ENCODE results near the gene CD4. TPM values are rescaled to one million over a fixed set of nuclear protein-coding genes. Genes with fewer than 3 reads are reported as not detected.

The CD4 gene
- total and polyA plus RNA-seq, 10 of the 15 experiments (the other 5 are each of a cell fraction or from before 2014, with no cell fraction given), result 0.24 to 1.6 (median 0.69) TPM

DNA sequence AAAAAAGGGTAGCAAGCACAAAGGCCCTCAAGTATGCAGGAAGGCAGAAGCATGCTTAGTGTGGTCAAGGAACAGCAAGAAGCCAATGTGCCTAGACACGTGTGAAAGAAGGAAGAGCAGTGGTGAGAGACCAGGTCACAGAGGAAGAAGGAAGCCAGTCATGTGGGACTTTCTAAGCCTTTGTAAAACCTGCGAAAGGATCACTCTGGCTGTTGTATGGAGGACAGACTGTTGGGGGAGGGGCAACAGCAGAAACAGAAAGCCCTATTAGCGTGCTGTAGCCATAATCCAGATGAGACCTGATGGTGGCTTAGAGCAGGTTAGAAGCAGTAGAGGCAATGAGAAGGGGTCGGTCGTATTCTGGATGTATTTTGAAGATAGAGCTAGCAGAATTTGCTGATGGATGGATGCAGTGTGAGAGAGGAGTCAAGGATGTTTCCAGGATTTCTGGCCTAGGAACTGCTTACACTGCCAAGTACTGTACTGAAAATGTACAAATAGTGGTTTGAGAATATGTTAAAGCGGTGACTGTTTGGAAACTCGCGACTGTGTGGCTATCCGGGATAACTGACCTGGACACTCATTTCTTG is 30.7 kb upstream of the CD4 start:
- TF ChIP-seq SMAD5 (IDR thresholded peaks at IDR 0.05; ENCODE audit: low read depth) (no peak), NBN (IDR thresholded peaks at IDR 0.05) (0 out of 2 replicates have a peak, but pooled peaks have one; percentile 27)
- in situ Hi-C loops (cut with MboI), result no loop called here
- Histone ChIP-seq H3K4me3 (no peak overlapping the region), H4K20me1 (ENCODE audit: control insufficient read depth, insufficient read depth) (no peaks in the 10 kb centered on the region), H3K4me2 (ENCODE audit: control insufficient read depth, insufficient read depth) (no peak overlapping the region; the same call in 1 of the 2 replicates), H2AFZ (ENCODE audit: control insufficient read depth, low read depth, low read length) (peak overlapping the region; percentile 60), H3K79me2 (ENCODE audit: control insufficient read depth, insufficient read depth, low read length) (no peaks in the 10 kb centered on the region), H3K36me3 (ENCODE audit: control insufficient read depth in 2 of 2, insufficient read depth in 2 of 2, low read length in 1 of 2) (no peaks in the 10 kb centered on the region), H3K9ac (ENCODE audit: control insufficient read depth, insufficient read depth, low read length) (no peak overlapping the region), H3K27ac (ENCODE audit: control insufficient read depth, insufficient read depth) (no peak overlapping the region), H3K9me3 (replicated peaks; ENCODE audit: control insufficient read depth, insufficient read depth, low read length) (no peaks in the 10 kb centered on the region), H3K4me1 (ENCODE audit: control insufficient read depth, insufficient read depth, low read length) (peaks cover 12% of the 10 kb centered on the region), H3K27me3 (replicated peaks in 1 of 2; ENCODE audit: control insufficient read depth in 2 of 2, insufficient read depth in 2 of 2, low read length in 1 of 2) (no peaks in the 10 kb centered on the region)
- DNase-seq (ENCODE audit: low read depth, low spot score), result no peak
- RAD21 ChIA-PET (ENCODE audit: unreplicated experiment), result interaction anchor here (1.5 to 1.7 kb wide), 2 partner anchors 14 to 22 kb away, joined by 3 read pairs; no protein-coding TSS in a partner anchor
- SMC1A ChIA-PET (ENCODE audit: uncharacterized antibody, unreplicated experiment), result interaction anchor here (1.2 to 1.9 kb wide), 4 partner anchors 10 to 35 kb away, joined by 3 to 7 read pairs (median 4); no protein-coding TSS in a partner anchor
- no TSS peak for BruUV-seq (replicated peaks)
- peak; percentile 46 for ATAC-seq
- CTCF ChIA-PET, result interaction anchor here (1.1 to 10.9 kb wide), 4 partner anchors 8 to 76 kb away, joined by 3 to 221 read pairs (median 7); partner anchors contain the start of genes LAG3 and PTMS
- POLR2A ChIA-PET, result interaction anchor here (1.2 to 2.1 kb wide), 5 partner anchors 8 to 72 kb away, joined by 4 to 7 read pairs (median 4); partner anchors contain the start of gene PTMS
- intact Hi-C loops (cut with micrococcal nuclease; ENCODE audit: unreplicated experiment), result no loop called here
- WGBS (ENCODE audit: insufficient coverage, insufficient replicate concordance, low lambda C conversion rate, missing lambda C conversion rate), result 64% methylated on average over 9 of the region's 9 CpGs
- no peak for FAIRE-seq

DNA sequence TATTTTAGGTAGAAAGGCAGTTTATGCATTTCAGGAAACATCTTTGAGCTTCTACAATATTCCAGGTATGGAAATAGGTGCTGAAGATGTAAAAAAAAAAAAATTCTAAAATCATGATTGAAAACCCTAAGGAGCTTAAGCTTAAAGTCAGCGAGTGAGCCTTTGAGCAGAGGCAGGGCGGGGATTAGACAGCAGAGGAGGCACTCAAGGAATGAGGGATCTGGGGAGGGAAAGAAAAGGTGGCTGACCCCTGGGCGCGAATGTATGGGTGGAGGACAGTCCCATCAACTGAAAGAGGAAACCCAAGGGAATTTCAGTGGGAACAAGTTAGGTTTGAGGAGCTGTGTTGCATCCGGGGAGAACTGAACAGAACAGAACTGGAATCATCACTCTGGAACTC is 29.6 kb upstream of the CD4 start:
- intact Hi-C loops (cut with micrococcal nuclease; ENCODE audit: unreplicated experiment), result no loop called here
- SMC1A ChIA-PET (ENCODE audit: uncharacterized antibody, unreplicated experiment), result interaction anchor here (1.5 to 1.9 kb wide), 4 partner anchors 9 to 34 kb away, joined by 3 to 7 read pairs (median 4); no protein-coding TSS in a partner anchor

More for the DNA sequence above, 29.6 kb upstream of the CD4 start:
- Histone ChIP-seq H3K27me3 (replicated peaks in 1 of 2; ENCODE audit: control insufficient read depth in 2 of 2, insufficient read depth in 2 of 2, low read length in 1 of 2) (no peaks in the 10 kb centered on the region), H3K36me3 (ENCODE audit: control insufficient read depth in 2 of 2, insufficient read depth in 2 of 2, low read length in 1 of 2) (no peaks in the 10 kb centered on the region), H3K4me3 (no peak overlapping the region), H4K20me1 (ENCODE audit: control insufficient read depth, insufficient read depth) (no peaks in the 10 kb centered on the region), H2AFZ (ENCODE audit: control insufficient read depth, low read depth, low read length) (no peak overlapping the region), H3K79me2 (ENCODE audit: control insufficient read depth, insufficient read depth, low read length) (no peaks in the 10 kb centered on the region), H3K4me2 (ENCODE audit: control insufficient read depth, insufficient read depth) (no peak overlapping the region), H3K4me1 (ENCODE audit: control insufficient read depth, insufficient read depth, low read length) (peaks cover 18% of the 10 kb centered on the region), H3K9ac (ENCODE audit: control insufficient read depth, insufficient read depth, low read length) (no peak overlapping the region), H3K9me3 (replicated peaks; ENCODE audit: control insufficient read depth, insufficient read depth, low read length) (no peaks in the 10 kb centered on the region), H3K27ac (ENCODE audit: control insufficient read depth, insufficient read depth) (no peak overlapping the region)
- DNase-seq (ENCODE audit: low read depth, low spot score) (no peak), FAIRE-seq (no peak), ATAC-seq (no peak)
- 89% methylated on average over 5 of the region's 5 CpGs for WGBS (ENCODE audit: insufficient coverage, insufficient replicate concordance, low lambda C conversion rate, missing lambda C conversion rate)
- CTCF ChIA-PET, result interaction anchor here (0.7 to 10.9 kb wide), 4 partner anchors 7 to 16 kb away, joined by 3 to 221 read pairs (median 6); partner anchors contain the start of genes LAG3 and PTMS
- no TSS peak for BruUV-seq (replicated peaks)
- RAD21 ChIA-PET (ENCODE audit: unreplicated experiment), result interaction anchor here (0.5 to 1.7 kb wide), 5 partner anchors 19 to 425 kb away, joined by 3 to 5 read pairs (median 4); no protein-coding TSS in a partner anchor
- TF ChIP-seq TARDBP (IDR thresholded peaks at IDR 0.05; ENCODE audit: borderline replicate concordance) (no peak), RBBP5 (conservative IDR thresholded peaks at IDR 0.05) (no peak), TCF12 (IDR thresholded peaks at IDR 0.05; ENCODE audit: low read depth, low read length) (no peak), SP1 (IDR thresholded peaks at IDR 0.05; ENCODE audit: low read depth, low read length) (no peak), SREBF1 (IDR thresholded peaks at IDR 0.05; ENCODE audit: low read length) (no peak)
- TF ChIP-seq, protein P1, sequence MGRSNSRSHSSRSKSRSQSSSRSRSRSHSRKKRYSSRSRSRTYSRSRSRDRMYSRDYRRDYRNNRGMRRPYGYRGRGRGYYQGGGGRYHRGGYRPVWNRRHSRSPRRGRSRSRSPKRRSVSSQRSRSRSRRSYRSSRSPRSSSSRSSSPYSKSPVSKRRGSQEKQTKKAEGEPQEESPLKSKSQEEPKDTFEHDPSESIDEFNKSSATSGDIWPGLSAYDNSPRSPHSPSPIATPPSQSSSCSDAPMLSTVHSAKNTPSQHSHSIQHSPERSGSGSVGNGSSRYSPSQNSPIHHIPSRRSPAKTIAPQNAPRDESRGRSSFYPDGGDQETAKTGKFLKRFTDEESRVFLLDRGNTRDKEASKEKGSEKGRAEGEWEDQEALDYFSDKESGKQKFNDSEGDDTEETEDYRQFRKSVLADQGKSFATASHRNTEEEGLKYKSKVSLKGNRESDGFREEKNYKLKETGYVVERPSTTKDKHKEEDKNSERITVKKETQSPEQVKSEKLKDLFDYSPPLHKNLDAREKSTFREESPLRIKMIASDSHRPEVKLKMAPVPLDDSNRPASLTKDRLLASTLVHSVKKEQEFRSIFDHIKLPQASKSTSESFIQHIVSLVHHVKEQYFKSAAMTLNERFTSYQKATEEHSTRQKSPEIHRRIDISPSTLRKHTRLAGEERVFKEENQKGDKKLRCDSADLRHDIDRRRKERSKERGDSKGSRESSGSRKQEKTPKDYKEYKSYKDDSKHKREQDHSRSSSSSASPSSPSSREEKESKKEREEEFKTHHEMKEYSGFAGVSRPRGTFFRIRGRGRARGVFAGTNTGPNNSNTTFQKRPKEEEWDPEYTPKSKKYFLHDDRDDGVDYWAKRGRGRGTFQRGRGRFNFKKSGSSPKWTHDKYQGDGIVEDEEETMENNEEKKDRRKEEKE (IDR thresholded peaks at IDR 0.05), result no peak
- TF ChIP-seq, protein P2, sequence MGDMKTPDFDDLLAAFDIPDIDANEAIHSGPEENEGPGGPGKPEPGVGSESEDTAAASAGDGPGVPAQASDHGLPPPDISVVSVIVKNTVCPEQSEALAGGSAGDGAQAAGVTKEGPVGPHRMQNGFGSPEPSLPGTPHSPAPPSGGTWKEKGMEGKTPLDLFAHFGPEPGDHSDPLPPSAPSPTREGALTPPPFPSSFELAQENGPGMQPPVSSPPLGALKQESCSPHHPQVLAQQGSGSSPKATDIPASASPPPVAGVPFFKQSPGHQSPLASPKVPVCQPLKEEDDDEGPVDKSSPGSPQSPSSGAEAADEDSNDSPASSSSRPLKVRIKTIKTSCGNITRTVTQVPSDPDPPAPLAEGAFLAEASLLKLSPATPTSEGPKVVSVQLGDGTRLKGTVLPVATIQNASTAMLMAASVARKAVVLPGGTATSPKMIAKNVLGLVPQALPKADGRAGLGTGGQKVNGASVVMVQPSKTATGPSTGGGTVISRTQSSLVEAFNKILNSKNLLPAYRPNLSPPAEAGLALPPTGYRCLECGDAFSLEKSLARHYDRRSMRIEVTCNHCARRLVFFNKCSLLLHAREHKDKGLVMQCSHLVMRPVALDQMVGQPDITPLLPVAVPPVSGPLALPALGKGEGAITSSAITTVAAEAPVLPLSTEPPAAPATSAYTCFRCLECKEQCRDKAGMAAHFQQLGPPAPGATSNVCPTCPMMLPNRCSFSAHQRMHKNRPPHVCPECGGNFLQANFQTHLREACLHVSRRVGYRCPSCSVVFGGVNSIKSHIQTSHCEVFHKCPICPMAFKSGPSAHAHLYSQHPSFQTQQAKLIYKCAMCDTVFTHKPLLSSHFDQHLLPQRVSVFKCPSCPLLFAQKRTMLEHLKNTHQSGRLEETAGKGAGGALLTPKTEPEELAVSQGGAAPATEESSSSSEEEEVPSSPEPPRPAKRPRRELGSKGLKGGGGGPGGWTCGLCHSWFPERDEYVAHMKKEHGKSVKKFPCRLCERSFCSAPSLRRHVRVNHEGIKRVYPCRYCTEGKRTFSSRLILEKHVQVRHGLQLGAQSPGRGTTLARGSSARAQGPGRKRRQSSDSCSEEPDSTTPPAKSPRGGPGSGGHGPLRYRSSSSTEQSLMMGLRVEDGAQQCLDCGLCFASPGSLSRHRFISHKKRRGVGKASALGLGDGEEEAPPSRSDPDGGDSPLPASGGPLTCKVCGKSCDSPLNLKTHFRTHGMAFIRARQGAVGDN (IDR thresholded peaks at IDR 0.05), result no peak
- POLR2A ChIA-PET, result interaction anchor here (0.6 to 1.8 kb wide), 5 partner anchors 9 to 77 kb away, joined by 3 to 5 read pairs (median 4); partner anchors contain the start of gene LAG3
- in situ Hi-C loops (cut with MboI), result no loop called here

Measured in GM12878 (cell line).